Measurements from ENCODE around the gene STMP1. TPM values are rescaled to one million over a fixed set of nuclear protein-coding genes. Genes with fewer than 3 reads are reported as not detected.

The STMP1 gene
- total and polyA plus RNA-seq, 5 donors = 27.4 to 30.9 (median 29.3) TPM

DNA sequence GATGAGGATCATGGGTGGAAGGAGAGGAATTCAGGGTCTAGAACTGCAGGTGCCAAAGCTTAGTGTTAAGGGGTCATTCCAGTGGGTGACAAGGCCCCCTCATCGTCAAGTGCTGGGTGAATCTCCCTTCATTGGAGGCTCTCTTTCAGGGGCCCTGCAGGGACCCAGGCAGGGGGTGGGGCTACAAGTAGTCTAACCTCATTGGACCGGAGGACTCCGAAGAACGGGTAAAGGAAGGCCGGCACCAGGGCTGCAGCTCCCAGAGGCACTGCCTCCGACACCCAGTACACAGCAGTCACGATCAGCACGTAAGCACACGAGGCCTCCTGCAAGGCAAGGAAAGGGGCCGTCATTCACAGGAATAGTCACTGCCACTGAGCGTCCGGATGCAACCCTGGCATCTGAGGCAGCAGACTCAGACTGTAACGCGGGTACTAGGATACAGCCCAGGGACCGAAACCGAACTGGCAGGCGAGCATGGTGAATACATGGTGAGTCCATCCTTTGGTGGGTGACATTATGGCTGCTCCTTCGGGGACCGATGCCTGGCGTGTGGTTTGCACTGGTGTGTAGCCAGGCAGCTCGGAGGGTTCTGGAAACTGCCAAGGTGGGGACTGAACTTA is 59.0 kb downstream of the STMP1 start:
- Histone ChIP-seq H3K27me3 (ENCODE audit: control insufficient read depth, insufficient read depth) (no peaks in the 10 kb centered on the region), H3K4me1 (ENCODE audit: control insufficient read depth, insufficient read depth, low read length) (no peaks in the 10 kb centered on the region), H3K9me3 (ENCODE audit: control insufficient read depth, low read length) (no peaks in the 10 kb centered on the region), H3K4me3 (ENCODE audit: low read length) (no peak overlapping the region), H3K27ac (ENCODE audit: low read length) (no peak overlapping the region)
- ATAC-seq (no peak), DNase-seq (no peak)
- WGBS = 95% methylated on average over 21 of the region's 21 CpGs
- intact Hi-C loops (cut with DNase I) = no loop called here

GRCh38 chr7:135723411-135723810 is 61.1 kb downstream of the STMP1 start:
- intact Hi-C loops (cut with DNase I) = no loop called here
- Histone ChIP-seq H3K4me1 (ENCODE audit: control insufficient read depth, insufficient read depth, low read length) (no peaks in the 10 kb centered on the region), H3K27me3 (ENCODE audit: control insufficient read depth, insufficient read depth) (no peaks in the 10 kb centered on the region), H3K27ac (ENCODE audit: low read length) (no peak overlapping the region), H3K4me3 (ENCODE audit: low read length) (no peak overlapping the region), H3K9me3 (ENCODE audit: control insufficient read depth, low read length) (no peaks in the 10 kb centered on the region)
- ATAC-seq = no peak
- WGBS = 85% methylated on average over 7 of the region's 7 CpGs
- no peak for DNase-seq

Other genes with a start within 250 kb of the STMP1 start
- 10 to 100 TPM; 25.3 to 33.1 (median 29.3) TPM for gene CNOT4, start 152.4 kb upstream of the STMP1 start, total RNA-seq
- 9.9 TPM for gene CNOT4, start 152.4 kb upstream of the STMP1 start, polyA plus RNA-seq
- 10 to 100 TPM; 14.4 to 22.1 (median 19.6) TPM for gene NUP205, start 104.6 kb upstream of the STMP1 start, total RNA-seq
- 12.2 TPM for gene NUP205, start 104.6 kb upstream of the STMP1 start, polyA plus RNA-seq
- under 1 TPM in 2 of 4 donors, not detected in 2; 0.23 to 0.41 TPM for gene SLC13A4, start 65.7 kb downstream of the STMP1 start, total RNA-seq
- gene SLC13A4, start 65.7 kb downstream of the STMP1 start, polyA plus RNA-seq = 0.16 TPM
- gene FAM180A, start 86.3 kb downstream of the STMP1 start, total RNA-seq = 10 to 100 TPM in 1 of 4 donors, 1 to 10 TPM in 3; 1.6 to 11.3 (median 8.1) TPM
- gene FAM180A, start 86.3 kb downstream of the STMP1 start, polyA plus RNA-seq = 3.7 TPM